GM21381 (cell line): ENCODE measurements around the gene GIT2.
A peak's percentile ranks its signal among the peaks of the same experiment; 100 is the strongest.

Source experiments
- ATAC-seq: cut with Tn5 transposase; IDR thresholded peaks from one replicate; pipeline ENCODE4 v1.9.1; 2021; ENCODE audit warnings: mild to moderate bottlenecking, moderate library complexity; ENCODE audit not compliant: unreplicated experiment

GIT2 gene

DNA sequence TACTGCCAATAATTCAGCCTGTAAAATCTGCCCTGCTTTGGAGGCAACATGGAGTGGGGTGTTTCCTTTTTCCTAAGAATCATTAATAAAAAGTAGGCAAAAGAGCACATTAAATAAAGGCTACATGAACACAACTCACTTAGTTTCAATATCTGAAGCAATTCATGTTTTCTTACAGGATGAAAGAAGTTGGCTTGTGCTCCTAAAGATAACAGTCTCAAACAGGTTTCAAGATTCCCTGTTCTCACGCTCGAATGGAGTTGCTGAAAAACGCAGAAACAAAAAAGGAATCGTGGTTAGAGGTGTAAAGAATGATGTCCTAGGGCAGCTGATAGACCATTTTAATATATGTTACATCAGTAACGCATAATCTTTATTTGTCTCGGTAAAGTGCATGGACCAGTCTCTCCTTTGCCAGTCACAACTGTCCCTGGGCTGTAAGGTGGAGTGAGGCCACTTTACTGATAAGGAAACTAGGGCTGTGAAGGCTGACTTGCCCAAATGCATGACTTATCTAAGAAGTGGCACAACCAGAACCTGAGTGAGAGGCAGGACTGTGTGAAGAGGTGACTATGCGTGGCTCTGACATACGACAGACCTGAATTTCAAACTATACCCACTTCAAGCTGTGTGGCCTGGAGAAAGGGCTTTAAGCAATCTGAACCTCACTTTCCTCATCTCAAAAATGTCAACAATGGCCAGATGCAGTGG, 12.6 kb downstream of the GIT2 start:
- no peak for ATAC-seq

GRCh38 chr12:109982210-109982609, 14.0 kb downstream of the GIT2 start:
- ATAC-seq: no peak

GRCh38 chr12:109981311-109981710, 14.9 kb downstream of the GIT2 start:
- no peak for ATAC-seq

GRCh38 chr12:109972821-109973220, 23.3 kb downstream of the GIT2 start:
- ATAC-seq: no peak

DNA sequence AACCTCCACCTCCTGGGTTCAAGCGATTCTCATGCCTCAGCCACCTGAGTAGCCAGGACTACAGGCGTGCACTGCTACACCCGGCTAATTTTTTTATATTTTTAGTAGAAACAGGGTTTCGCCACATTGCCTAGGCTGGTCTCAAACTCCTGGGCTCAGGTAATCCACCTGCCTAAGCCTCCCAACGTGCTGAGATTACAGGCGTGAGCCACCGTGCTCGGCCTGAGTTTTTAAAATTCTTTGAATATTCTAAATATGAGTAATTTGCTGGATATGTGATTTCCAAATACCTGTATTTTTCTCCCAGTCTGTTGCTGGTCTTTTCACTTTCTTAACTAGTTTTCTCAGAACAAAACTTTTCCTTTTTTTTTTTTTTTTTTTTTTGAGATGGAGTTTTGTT, 27.4 kb downstream of the GIT2 start:
- no peak for ATAC-seq

GRCh38 chr12:109968032-109968420, 28.1 kb downstream of the GIT2 start:
- no peak for ATAC-seq

GRCh38 chr12:109967383-109968031, 28.7 kb downstream of the GIT2 start:
- ATAC-seq: no peak

- no peak for ATAC-seq
Observed at GRCh38 chr12:109966546-109966945, 29.6 kb downstream of the GIT2 start.

DNA sequence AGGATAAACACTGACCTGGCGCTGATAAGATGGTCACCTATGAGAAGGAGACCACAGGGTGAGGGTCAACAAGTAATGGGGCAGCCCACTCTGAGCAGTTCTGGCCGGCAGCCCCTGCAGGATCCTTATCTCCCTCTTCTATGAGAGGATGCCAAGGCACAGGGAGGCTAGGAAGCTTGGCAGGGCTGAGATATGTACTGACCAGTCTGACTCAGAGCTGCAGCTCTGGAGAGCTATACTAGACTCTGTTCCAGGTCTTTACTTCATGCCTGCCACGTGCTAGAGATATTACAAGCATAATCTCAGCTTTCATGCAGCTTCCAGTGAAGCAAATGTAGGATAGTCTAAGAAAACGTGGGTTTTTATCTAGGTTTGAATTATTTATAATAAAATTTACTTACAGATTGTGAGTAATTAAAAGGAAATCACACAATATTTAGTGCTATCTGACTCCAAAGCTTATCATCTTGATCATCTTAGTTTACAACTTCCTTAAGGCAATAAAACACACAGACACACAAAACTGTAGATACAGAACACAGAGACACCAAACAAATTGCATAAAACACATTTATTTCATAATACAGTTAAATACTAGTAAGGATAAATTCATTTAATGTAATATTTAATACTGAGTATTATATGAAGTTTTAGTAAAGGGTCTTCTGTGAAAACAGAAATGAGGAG, 32.3 kb downstream of the GIT2 start:
- no peak for ATAC-seq

- ATAC-seq: no peak
Observed at GRCh38 chr12:109963330-109963729, 32.8 kb downstream of the GIT2 start.

- ATAC-seq: no peak
Observed at GRCh38 chr12:109962398-109962797, 33.8 kb downstream of the GIT2 start.

- ATAC-seq: no peak
Observed at GRCh38 chr12:109961612-109962011, 34.6 kb downstream of the GIT2 start.

GRCh38 chr12:109961201-109961600, 35.0 kb downstream of the GIT2 start:
- ATAC-seq: no peak

- ATAC-seq: no peak
Observed at GRCh38 chr12:109959411-109960093, 36.6 kb downstream of the GIT2 start.

GRCh38 chr12:109958374-109958773, 37.8 kb downstream of the GIT2 start:
- no peak for ATAC-seq

DNA sequence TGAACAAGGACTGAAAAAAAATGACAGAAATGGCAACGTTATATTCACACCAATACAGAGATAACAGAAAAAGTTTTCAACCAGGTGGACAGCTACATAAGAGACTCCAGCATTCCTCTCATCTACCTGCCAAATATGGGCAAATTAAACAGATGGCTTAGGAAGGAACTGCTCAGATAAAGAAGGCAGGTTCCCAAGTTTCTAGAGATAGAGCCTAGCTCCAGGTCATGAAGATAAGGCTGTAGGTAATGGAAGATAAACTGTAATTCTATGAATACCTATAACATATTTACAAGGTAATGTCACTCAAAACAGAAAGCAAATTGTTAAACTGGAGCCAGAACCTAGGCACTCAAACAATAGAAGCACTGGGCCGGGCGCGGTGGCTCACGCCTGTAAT, 42.5 kb downstream of the GIT2 start:
- ATAC-seq: no peak

- no peak for ATAC-seq
Observed at GRCh38 chr12:109952873-109953272, 43.3 kb downstream of the GIT2 start.

GRCh38 chr12:109952160-109952858, 43.9 kb downstream of the GIT2 start:
- ATAC-seq: peak; percentile 50

GRCh38 chr12:109951751-109952150, 44.4 kb downstream of the GIT2 start:
- no peak for ATAC-seq

DNA sequence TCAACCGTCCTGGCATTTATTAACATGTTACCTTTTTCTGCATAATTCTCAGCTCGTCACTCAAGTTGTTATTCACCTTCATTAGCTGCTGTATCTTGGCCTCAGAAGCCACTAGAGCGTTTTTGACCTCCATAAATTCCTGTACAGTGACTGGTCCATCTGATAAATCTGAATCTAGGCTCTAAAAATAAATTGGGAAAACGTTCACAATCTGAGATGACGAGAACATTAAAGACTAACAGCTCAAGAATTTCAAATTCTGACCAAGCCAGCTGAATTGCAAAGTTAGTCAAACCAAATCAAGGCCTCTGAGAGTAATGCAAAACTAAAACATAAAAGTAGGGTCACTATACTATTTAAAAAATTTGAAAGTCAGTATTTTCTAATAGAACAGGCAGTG, 45.0 kb downstream of the GIT2 start:
- no peak for ATAC-seq

DNA sequence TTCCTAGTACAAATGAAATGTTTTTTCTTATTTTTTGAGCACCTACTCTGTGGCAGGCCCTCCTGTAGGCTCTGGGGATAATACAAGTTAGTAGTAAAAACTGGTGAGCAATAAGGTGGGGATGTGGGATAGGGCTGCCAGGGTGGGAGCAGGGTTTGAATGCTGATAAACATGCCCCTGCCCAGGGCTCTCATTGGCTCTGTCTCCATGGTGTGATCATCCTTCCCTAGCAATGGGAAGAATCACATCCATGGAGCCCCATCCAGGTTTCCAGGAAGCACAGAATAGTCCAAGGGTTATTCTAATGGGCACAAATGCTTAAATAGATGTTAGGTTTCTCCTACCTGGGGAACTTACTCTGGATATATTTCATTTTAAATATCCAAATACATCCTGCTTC, 45.5 kb downstream of the GIT2 start:
- no peak for ATAC-seq
